Aortic smooth muscle cell (primary cell): ENCODE results near the gene BACH1. TPM values are rescaled to one million over a fixed set of nuclear protein-coding genes. Genes with fewer than 3 reads are reported as not detected.

Source experiments
- total RNA-seq: library from RNA; depleted of rRNA; stranded (reverse); fragments of >200 nt; gene quantifications from 2 replicates; pipeline ENCODE4 v1.2.3, GENCODE V29; 2014

Gene BACH1
- total RNA-seq, result 100 and 127 TPM in 2 replicates

DNA sequence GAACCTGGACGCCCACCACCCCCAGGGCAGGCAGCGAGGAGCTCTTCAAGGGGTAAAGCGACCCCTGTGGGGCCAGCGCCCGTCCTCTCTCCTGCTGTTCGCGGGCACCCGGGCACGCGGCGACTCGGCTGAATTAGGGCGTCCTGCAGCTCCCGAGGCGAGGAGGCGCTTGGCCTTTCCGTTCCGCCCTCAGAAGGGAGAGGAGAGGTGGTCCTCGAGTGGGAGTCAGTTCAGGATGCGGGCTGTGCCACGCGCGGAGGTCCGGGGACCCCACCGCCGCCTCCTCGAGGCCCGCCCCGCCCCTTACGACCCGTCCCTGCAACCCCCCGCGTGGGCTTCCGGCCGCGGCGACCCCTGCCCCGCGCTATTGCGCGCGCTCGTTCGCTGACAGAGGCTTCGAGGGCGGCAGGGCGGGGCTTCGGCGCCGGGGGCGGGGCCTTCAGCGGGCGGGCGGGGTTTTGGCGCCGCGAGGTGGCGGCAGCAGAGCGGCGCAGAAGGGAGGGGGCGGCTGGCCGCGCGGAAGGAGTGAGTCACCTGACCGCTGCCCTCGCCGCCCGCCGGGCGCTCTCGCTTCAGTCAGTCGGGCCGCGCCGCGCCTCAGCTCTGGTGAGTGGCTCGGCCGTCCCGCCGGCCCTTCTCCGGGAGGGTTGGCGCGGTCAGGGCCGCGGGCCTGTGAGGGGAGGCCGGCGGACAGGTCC lies at the start of gene BACH1:
TSS of gene BACH1 (plus strand) at position 575 of the 698 bp plus-strand sequence. CDS start 22,359 bp downstream, outside the sequence.

Other genes starting within 250 kb of the BACH1 start
- gene CCT8, start 225.3 kb upstream of the BACH1 start, total RNA-seq, result 161 and 189 TPM in 2 replicates
- gene MAP3K7CL, start 168.3 kb upstream of the BACH1 start, total RNA-seq, result 20.2 and 50.9 TPM in 2 replicates